AG04450 (cell line): ENCODE data around the gene SEMA4D. TPM values are rescaled to one million over a fixed set of nuclear protein-coding genes. Genes with fewer than 3 reads are reported as not detected.
"Not testable (repeated sequence)": the region's sequence is repeated elsewhere in the genome, so short reads cannot be mapped to it uniquely, and the experiment has no call there.

Experiments used
- CTCF ChIA-PET: fragments of 300-600, 350-600 bp; formaldehyde crosslinking; extraction: SDS; loops from one replicate; lab custom pipeline; 2022; ENCODE audit warnings: antibody characterized with exemption, inconsistent platforms; lab: Charles Lee
- POLR2A ChIA-PET: fragments of 350-600 bp; formaldehyde crosslinking; extraction: SDS; loops from one replicate; lab custom pipeline; 2021; ENCODE audit warnings: antibody characterized with exemption, inconsistent platforms; lab: Yijun Ruan, JAX
- DNase-seq: peaks from one replicate; pipeline ENCODE4 v3.0.0-alpha.2; 2011; ENCODE audit warnings: low read depth, low spot score
- H3K27ac ChIP-seq: one replicate; pipeline ENCODE4 v1.5.1; 2012; ENCODE audit warnings: low read depth, low read length, control low read depth
- H3K27me3 ChIP-seq: one replicate; pipeline ENCODE4 v1.6.0; 2012; ENCODE audit warnings: low read length; ENCODE audit not compliant: control insufficient read depth, insufficient read depth
- H3K4me3 ChIP-seq: 2 replicates; pipeline ENCODE4 v1.5.1; 2011; ENCODE audit warnings: mild to moderate bottlenecking, low read depth, low read length, control low read depth
- H3K9me3 ChIP-seq: 2 replicates; pipeline ENCODE4 v1.5.1; 2012; ENCODE audit warnings: low read length; ENCODE audit not compliant: control insufficient read depth, insufficient read depth
- polyA plus RNA-seq: library from polyadenylated mRNA; depleted of rRNA; stranded (reverse); fragments of >200 nt; gene quantifications from 2 replicates; pipeline ENCODE4 v1.2.3, GENCODE V29; 2011
- TF ChIP-seq, protein P1 (sequence below): IDR thresholded peaks from 2 replicates; pipeline ENCODE4 v1.5.1; 2011; ENCODE audit warnings: low read depth, low read length, control low read depth, inconsistent platforms

The SEMA4D gene
- polyA plus RNA-seq, 1 experiment = 2.8 TPM

- no peaks in the 10 kb centered on the region; the same call in 1 of the 2 replicates for H3K9me3 ChIP-seq
- ChIA-PET POLR2A (no interaction called here), CTCF (interaction anchor here (1.0 kb wide), 1 partner anchor 176 kb away, joined by 3 read pairs; no protein-coding TSS in a partner anchor)
- TF ChIP-seq, protein P1, sequence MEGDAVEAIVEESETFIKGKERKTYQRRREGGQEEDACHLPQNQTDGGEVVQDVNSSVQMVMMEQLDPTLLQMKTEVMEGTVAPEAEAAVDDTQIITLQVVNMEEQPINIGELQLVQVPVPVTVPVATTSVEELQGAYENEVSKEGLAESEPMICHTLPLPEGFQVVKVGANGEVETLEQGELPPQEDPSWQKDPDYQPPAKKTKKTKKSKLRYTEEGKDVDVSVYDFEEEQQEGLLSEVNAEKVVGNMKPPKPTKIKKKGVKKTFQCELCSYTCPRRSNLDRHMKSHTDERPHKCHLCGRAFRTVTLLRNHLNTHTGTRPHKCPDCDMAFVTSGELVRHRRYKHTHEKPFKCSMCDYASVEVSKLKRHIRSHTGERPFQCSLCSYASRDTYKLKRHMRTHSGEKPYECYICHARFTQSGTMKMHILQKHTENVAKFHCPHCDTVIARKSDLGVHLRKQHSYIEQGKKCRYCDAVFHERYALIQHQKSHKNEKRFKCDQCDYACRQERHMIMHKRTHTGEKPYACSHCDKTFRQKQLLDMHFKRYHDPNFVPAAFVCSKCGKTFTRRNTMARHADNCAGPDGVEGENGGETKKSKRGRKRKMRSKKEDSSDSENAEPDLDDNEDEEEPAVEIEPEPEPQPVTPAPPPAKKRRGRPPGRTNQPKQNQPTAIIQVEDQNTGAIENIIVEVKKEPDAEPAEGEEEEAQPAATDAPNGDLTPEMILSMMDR = no peak
- no peaks in the 10 kb centered on the region for H3K27me3 ChIP-seq
- H3K27ac ChIP-seq = no peak overlapping the region
- no peak overlapping the region for H3K4me3 ChIP-seq
- no peak for DNase-seq
Measured at GRCh38 chr9:89372979-89373378, 124.9 kb downstream of the SEMA4D start.

- ChIA-PET POLR2A (no interaction called here), CTCF (interaction anchor here (1.0 kb wide), 1 partner anchor 176 kb away, joined by 3 read pairs; no protein-coding TSS in a partner anchor)
- Histone ChIP-seq H3K4me3 (no peak overlapping the region), H3K27ac (no peak overlapping the region), H3K27me3 (no peaks in the 10 kb centered on the region), H3K9me3 (no peaks in the 10 kb centered on the region; the same call in 1 of the 2 replicates)
- TF ChIP-seq, protein P1 = no peak
- DNase-seq = no peak
Measured at GRCh38 chr9:89372230-89372816, 125.6 kb downstream of the SEMA4D start.

DNA sequence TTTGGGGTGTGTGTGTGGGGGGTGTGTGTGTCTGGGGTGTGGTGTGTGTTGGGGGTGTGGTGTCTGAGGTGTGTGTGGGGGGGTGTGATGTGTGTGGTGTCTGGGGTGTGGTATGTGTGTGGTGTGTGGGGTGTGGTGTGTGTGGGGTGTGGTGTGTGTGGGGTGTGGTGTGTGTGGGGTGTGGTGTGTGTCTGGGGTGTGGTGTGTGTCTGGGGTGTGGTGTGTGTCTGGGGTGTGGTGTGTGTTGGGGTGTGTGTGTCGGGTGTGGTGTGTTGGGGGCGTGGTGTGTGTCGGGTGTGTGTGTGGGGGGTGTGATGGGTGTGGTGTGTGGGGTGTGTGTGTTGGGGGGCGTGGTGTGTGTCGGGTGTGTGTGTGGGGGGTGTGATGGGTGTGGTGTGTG, 126.1 kb downstream of the SEMA4D start:
- H3K27ac ChIP-seq, H3K27me3 ChIP-seq, H3K4me3 ChIP-seq, POLR2A ChIA-PET, DNase-seq, H3K9me3 ChIP-seq: not testable (repeated sequence)
- CTCF ChIA-PET = interaction anchor here (1.0 kb wide), 1 partner anchor 177 kb away, joined by 3 read pairs; no protein-coding TSS in a partner anchor

DNA sequence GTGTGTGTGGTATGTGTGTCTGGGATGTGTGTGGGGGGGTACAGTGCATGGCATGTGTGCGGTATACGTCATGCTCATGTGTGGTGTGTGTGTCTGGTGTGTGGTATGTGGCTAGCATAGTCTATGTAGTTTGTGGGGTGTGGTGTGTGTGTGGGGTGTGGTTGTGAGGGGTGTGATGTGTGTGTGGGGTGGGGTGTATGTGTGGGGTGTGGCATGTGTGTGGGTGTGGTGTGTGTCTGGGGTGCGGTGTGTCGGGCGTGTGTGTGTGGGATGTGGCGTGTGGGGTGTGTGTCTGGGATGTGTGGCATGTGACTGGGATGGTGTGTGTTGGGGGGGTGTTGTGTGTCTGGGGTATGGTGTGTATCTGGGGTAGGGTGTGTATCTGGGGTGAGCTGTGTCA, 127.3 kb downstream of the SEMA4D start:
- POLR2A ChIA-PET = no interaction called here

DNA sequence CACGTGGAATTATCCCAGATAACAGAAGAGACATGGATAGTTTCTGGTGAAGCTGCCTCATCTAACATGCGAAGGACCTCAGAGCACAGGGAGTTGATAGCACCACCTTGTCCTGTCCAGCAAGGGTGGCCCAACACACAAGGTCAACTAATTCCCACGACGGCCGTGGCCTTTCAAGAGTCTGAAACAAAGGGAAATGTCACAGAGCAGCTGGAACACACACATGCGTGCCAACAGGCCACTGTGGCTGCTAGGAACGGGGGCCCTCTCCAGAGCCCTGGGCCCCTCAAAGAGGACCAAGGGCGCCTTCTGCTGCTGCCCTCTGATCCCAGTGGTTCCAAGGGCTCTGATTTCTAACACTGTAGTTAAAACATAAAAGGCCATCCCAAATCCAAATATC, 128.9 kb downstream of the SEMA4D start:
- H3K9me3 ChIP-seq = no peaks in the 10 kb centered on the region; the same call in 1 of the 2 replicates
- H3K27ac ChIP-seq = no peak overlapping the region
- TF ChIP-seq, protein P1 = no peak
- no peaks in the 10 kb centered on the region for H3K27me3 ChIP-seq
- ChIA-PET CTCF (interaction anchor here (1.0 to 1.3 kb wide), 2 partner anchors 180 to 181 kb away, joined by 3 read pairs; no protein-coding TSS in a partner anchor), POLR2A (no interaction called here)
- H3K4me3 ChIP-seq = no peak overlapping the region
- no peak for DNase-seq

More for the DNA sequence above, 127.3 kb downstream of the SEMA4D start:
- no peaks in the 10 kb centered on the region; the same call in 1 of the 2 replicates for H3K9me3 ChIP-seq
- no peak overlapping the region for H3K27ac ChIP-seq
- H3K4me3 ChIP-seq = no peak overlapping the region
- no peaks in the 10 kb centered on the region for H3K27me3 ChIP-seq
- CTCF ChIA-PET = no interaction called here
- DNase-seq = no peak
- TF ChIP-seq, protein P1 = no peak
